ENCODE results near the gene MCL1.

DNA sequence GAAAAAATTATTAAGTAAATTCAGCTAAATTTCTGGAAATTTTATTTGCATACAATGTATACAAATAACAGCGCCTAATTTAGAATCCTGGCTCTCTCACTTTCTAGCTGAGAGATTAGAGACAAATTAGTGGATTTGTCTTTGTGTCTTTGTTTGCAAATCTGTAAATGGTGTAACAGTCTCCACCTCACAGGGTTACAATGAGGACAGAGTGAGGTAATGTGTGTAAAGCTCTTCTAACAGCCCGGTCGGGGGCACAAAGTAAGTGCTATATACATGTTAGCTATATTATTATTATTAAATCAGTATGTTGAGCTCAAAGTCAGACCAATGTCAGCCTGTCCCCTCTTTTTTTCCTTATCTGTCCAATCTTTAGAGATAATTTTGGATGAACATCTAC lies 35.2 kb downstream of the MCL1 start:
- TF ChIP-seq, protein P1, sequence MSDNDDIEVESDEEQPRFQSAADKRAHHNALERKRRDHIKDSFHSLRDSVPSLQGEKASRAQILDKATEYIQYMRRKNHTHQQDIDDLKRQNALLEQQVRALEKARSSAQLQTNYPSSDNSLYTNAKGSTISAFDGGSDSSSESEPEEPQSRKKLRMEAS (IDR thresholded peaks at IDR 0.05; ENCODE audit: low read depth, low read length): no peak
- TF ChIP-seq, protein P2, sequence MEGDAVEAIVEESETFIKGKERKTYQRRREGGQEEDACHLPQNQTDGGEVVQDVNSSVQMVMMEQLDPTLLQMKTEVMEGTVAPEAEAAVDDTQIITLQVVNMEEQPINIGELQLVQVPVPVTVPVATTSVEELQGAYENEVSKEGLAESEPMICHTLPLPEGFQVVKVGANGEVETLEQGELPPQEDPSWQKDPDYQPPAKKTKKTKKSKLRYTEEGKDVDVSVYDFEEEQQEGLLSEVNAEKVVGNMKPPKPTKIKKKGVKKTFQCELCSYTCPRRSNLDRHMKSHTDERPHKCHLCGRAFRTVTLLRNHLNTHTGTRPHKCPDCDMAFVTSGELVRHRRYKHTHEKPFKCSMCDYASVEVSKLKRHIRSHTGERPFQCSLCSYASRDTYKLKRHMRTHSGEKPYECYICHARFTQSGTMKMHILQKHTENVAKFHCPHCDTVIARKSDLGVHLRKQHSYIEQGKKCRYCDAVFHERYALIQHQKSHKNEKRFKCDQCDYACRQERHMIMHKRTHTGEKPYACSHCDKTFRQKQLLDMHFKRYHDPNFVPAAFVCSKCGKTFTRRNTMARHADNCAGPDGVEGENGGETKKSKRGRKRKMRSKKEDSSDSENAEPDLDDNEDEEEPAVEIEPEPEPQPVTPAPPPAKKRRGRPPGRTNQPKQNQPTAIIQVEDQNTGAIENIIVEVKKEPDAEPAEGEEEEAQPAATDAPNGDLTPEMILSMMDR (IDR thresholded peaks at IDR 0.05 in 2 of 3, conservative IDR thresholded peaks at IDR 0.05 in 1 of 3; ENCODE audit: control insufficient read depth in 2 of 3, extremely low read depth in 1 of 3, insufficient read depth in 1 of 3, low read depth in 3 of 3, low read length in 3 of 3): no peak
- TF ChIP-seq MXI1 (IDR thresholded peaks at IDR 0.05; ENCODE audit: low read depth, low read length): no peak
- no peak for TF ChIP-seq SIN3A (IDR thresholded peaks at IDR 0.05; ENCODE audit: low read depth, low read length)
- no peak for TF ChIP-seq FOXM1 (IDR thresholded peaks at IDR 0.05; ENCODE audit: low read depth, low read length)
- no peak for TF ChIP-seq POLR2A (IDR thresholded peaks at IDR 0.05; ENCODE audit: low read depth, low read length)
- no peak for TF ChIP-seq RELA (IDR thresholded peaks at IDR 0.05; ENCODE audit: borderline replicate concordance, partially characterized antibody)
